HepG2 (cell line): ENCODE measurements around the gene TULP4. TPM values are rescaled to one million over a fixed set of nuclear protein-coding genes. Genes with fewer than 3 reads are reported as not detected.

Source experiments
- CBFB ChIP-seq: sonication (generic); formaldehyde crosslinking; IDR thresholded peaks from 2 replicates; pipeline ENCODE4 v1.4.0; 2020; ENCODE audit warnings: missing genetic modification reagents
- HOXA7 ChIP-seq: sonication (generic); formaldehyde crosslinking; IDR thresholded peaks from 2 replicates; pipeline ENCODE4 v1.8.1; 2022; ENCODE audit warnings: mild to moderate bottlenecking, missing genetic modification reagents, moderate library complexity
- PAXIP1 ChIP-seq: sonication (generic); formaldehyde crosslinking; conservative IDR thresholded peaks from 2 replicates; pipeline ENCODE4 v1.4.0; 2020; ENCODE audit warnings: mild to moderate bottlenecking, missing genetic modification reagents, moderate library complexity
- PBX3 ChIP-seq: sonication (generic); formaldehyde crosslinking; IDR thresholded peaks from 2 replicates; pipeline ENCODE4 v1.8.1; 2023; ENCODE audit warnings: missing genetic modification reagents, inconsistent platforms, borderline replicate concordance
- ZMYM4 ChIP-seq: sonication (generic); formaldehyde crosslinking; IDR thresholded peaks from 2 replicates; pipeline ENCODE4 v1.8.1; 2023; ENCODE audit warnings: mild to moderate bottlenecking, missing genetic modification reagents
- ZNF12 ChIP-seq: sonication (generic); formaldehyde crosslinking; IDR thresholded peaks from 2 replicates; pipeline ENCODE4 v1.5.0; 2020; ENCODE audit warnings: missing genetic modification reagents
- ZNF558 ChIP-seq: sonication (generic); formaldehyde crosslinking; IDR thresholded peaks from 2 replicates; pipeline ENCODE4 v1.9.0; 2022; ENCODE audit warnings: mild to moderate bottlenecking, missing genetic modification reagents, borderline replicate concordance
- polyA plus RNA-seq, 8 experiments: library from polyadenylated mRNA; depleted of rRNA in 3 of 8; stranded (reverse) in 7 of 8; unstranded in 1 of 8; fragments of >200 nt; fragmentation: Illumina TruSeq in 4 of 8; extraction: Trizol in 4 of 8; gene quantifications; 2 replicates each; pipeline versions ENCODE4 v1.2.1 to v1.2.3, GENCODE V29; 2011 to 2016; ENCODE audit warnings: low read depth in 4 of 8, missing spikeins in 1 of 8, mixed read lengths in 1 of 8; ENCODE audit not compliant: insufficient read depth in 1 of 8
- total RNA-seq, 5 experiments: library from RNA; depleted of rRNA; stranded (reverse); fragments of >200 nt; fragmentation: Illumina TruSeq; extraction: Trizol; gene quantifications; 2 replicates each; pipeline ENCODE4 v1.2.3, GENCODE V29; 2016; ENCODE audit warnings: low read depth in 1 of 5
- TF ChIP-seq, protein P1 (sequence below): sonication (generic); formaldehyde crosslinking; IDR thresholded peaks from 2 replicates; pipeline ENCODE4 v1.8.1; 2022; ENCODE audit warnings: low read depth, mild to moderate bottlenecking, missing genetic modification reagents
- TF ChIP-seq, protein P2 (sequence below): sonication (generic); formaldehyde crosslinking; IDR thresholded peaks from 2 replicates; pipeline ENCODE4 v1.4.0; 2020; ENCODE audit warnings: missing genetic modification reagents, borderline replicate concordance
- TF ChIP-seq, protein P3 (sequence below): sonication (generic); formaldehyde crosslinking; IDR thresholded peaks from 2 replicates; pipeline ENCODE4 v1.5.0; 2020; ENCODE audit warnings: mild to moderate bottlenecking, missing genetic modification reagents

TULP4 gene
- total and polyA plus RNA-seq, 2 of the 13 experiments (the other 11 are each of a cell fraction or from before 2014, with no cell fraction given) = 21.1 to 122 TPM

- TF ChIP-seq ZNF12 (CRISPR knock-in tag) = no peak
- TF ChIP-seq CBFB (CRISPR knock-in tag) = no peak
- TF ChIP-seq PAXIP1 (CRISPR knock-in tag) = 0 out of 2 replicates have a peak, but pooled peaks have one; percentile 24
- no peak for TF ChIP-seq HOXA7 (CRISPR knock-in tag)
- TF ChIP-seq, protein P1, sequence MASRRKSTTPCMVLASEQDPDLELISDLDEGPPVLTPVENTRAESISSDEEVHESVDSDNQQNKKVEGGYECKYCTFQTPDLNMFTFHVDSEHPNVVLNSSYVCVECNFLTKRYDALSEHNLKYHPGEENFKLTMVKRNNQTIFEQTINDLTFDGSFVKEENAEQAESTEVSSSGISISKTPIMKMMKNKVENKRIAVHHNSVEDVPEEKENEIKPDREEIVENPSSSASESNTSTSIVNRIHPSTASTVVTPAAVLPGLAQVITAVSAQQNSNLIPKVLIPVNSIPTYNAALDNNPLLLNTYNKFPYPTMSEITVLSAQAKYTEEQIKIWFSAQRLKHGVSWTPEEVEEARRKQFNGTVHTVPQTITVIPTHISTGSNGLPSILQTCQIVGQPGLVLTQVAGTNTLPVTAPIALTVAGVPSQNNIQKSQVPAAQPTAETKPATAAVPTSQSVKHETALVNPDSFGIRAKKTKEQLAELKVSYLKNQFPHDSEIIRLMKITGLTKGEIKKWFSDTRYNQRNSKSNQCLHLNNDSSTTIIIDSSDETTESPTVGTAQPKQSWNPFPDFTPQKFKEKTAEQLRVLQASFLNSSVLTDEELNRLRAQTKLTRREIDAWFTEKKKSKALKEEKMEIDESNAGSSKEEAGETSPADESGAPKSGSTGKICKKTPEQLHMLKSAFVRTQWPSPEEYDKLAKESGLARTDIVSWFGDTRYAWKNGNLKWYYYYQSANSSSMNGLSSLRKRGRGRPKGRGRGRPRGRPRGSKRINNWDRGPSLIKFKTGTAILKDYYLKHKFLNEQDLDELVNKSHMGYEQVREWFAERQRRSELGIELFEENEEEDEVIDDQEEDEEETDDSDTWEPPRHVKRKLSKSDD (CRISPR knock-in tag) = 0 out of 2 replicates have a peak, but pooled peaks have one; percentile 22
- TF ChIP-seq ZMYM4 = peak; percentile 52; the same call in 1 of the 2 replicates
- TF ChIP-seq, protein P2, sequence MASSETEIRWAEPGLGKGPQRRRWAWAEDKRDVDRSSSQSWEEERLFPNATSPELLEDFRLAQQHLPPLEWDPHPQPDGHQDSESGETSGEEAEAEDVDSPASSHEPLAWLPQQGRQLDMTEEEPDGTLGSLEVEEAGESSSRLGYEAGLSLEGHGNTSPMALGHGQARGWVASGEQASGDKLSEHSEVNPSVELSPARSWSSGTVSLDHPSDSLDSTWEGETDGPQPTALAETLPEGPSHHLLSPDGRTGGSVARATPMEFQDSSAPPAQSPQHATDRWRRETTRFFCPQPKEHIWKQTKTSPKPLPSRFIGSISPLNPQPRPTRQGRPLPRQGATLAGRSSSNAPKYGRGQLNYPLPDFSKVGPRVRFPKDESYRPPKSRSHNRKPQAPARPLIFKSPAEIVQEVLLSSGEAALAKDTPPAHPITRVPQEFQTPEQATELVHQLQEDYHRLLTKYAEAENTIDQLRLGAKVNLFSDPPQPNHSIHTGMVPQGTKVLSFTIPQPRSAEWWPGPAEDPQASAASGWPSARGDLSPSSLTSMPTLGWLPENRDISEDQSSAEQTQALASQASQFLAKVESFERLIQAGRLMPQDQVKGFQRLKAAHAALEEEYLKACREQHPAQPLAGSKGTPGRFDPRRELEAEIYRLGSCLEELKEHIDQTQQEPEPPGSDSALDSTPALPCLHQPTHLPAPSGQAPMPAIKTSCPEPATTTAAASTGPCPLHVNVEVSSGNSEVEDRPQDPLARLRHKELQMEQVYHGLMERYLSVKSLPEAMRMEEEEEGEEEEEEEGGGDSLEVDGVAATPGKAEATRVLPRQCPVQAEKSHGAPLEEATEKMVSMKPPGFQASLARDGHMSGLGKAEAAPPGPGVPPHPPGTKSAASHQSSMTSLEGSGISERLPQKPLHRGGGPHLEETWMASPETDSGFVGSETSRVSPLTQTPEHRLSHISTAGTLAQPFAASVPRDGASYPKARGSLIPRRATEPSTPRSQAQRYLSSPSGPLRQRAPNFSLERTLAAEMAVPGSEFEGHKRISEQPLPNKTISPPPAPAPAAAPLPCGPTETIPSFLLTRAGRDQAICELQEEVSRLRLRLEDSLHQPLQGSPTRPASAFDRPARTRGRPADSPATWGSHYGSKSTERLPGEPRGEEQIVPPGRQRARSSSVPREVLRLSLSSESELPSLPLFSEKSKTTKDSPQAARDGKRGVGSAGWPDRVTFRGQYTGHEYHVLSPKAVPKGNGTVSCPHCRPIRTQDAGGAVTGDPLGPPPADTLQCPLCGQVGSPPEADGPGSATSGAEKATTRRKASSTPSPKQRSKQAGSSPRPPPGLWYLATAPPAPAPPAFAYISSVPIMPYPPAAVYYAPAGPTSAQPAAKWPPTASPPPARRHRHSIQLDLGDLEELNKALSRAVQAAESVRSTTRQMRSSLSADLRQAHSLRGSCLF = no peak
- no peak for TF ChIP-seq PBX3 (CRISPR knock-in tag)
- TF ChIP-seq ZNF558 = no peak
- TF ChIP-seq, protein P3, sequence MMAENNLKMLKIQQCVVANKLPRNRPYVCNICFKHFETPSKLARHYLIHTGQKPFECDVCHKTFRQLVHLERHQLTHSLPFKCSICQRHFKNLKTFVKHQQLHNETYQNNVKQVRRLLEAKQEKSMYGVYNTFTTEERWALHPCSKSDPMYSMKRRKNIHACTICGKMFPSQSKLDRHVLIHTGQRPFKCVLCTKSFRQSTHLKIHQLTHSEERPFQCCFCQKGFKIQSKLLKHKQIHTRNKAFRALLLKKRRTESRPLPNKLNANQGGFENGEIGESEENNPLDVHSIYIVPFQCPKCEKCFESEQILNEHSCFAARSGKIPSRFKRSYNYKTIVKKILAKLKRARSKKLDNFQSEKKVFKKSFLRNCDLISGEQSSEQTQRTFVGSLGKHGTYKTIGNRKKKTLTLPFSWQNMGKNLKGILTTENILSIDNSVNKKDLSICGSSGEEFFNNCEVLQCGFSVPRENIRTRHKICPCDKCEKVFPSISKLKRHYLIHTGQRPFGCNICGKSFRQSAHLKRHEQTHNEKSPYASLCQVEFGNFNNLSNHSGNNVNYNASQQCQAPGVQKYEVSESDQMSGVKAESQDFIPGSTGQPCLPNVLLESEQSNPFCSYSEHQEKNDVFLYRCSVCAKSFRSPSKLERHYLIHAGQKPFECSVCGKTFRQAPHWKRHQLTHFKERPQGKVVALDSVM (CRISPR knock-in tag) = no peak
These were observed 197.2 kb downstream of the TULP4 start (continued) for GRCh38 chr6:158509465-158509864.
